DND-41 (cell line): ENCODE measurements around the gene KLF4.

ENCODE experiments used
- ATAC-seq: fragments of 200-7000 bp; cut with Tn5 transposase; 3 replicates; pipeline ENCODE4 v1.9.1; 2021; ENCODE audit warnings: low read depth; ENCODE audit not compliant: insufficient read depth
- DNase-seq: peaks from one replicate; pipeline ENCODE4 v3.0.0-alpha.2; 2020
- H2AFZ ChIP-seq: 2 replicates; pipeline ENCODE4 v1.6.0; 2012; ENCODE audit warnings: low read depth, low read length
- H3K27ac ChIP-seq: 2 replicates; pipeline ENCODE4 v1.5.1; 2012; ENCODE audit warnings: low read length, inconsistent platforms
- H3K27me3 ChIP-seq: fragments of 200-600 bp; sonication (generic); 2 replicates; pipeline ENCODE4 v1.6.0; 2012; ENCODE audit warnings: low read length, mild to moderate bottlenecking, inconsistent platforms; ENCODE audit not compliant: insufficient read depth, poor library complexity
- H3K36me3 ChIP-seq: 2 replicates; pipeline ENCODE4 v1.5.1; 2012; ENCODE audit warnings: low read length, inconsistent platforms; ENCODE audit not compliant: insufficient read depth
- H3K4me1 ChIP-seq: 2 replicates; pipeline ENCODE4 v1.5.1; 2012; ENCODE audit warnings: mild to moderate bottlenecking, low read length; ENCODE audit not compliant: insufficient read depth
- H3K4me2 ChIP-seq: 2 replicates; pipeline ENCODE4 v1.6.0; 2012; ENCODE audit warnings: mild to moderate bottlenecking, moderate library complexity, low read length, inconsistent platforms; ENCODE audit not compliant: insufficient read depth
- H3K4me3 ChIP-seq, 2 experiments: fragments of 200-600 bp in 1 of 2; shearing (Covaris generic) in 1 of 2; 2 replicates each; pipeline ENCODE4 v1.5.1; 2012 to 2016; ENCODE audit warnings: inconsistent platforms in 2 of 2, low read length in 2 of 2, mild to moderate bottlenecking in 2 of 2, low read depth in 1 of 2, moderate library complexity in 1 of 2
- H3K79me2 ChIP-seq: 2 replicates; pipeline ENCODE4 v1.6.0; 2012; ENCODE audit warnings: low read length, inconsistent platforms; ENCODE audit not compliant: insufficient read depth
- H3K9ac ChIP-seq: 2 replicates; pipeline ENCODE4 v1.6.0; 2012; ENCODE audit warnings: low read depth, mild to moderate bottlenecking, inconsistent platforms, low read length, moderate library complexity
- H3K9me3 ChIP-seq: 2 replicates; pipeline ENCODE4 v1.5.1; 2012; ENCODE audit warnings: low read length, moderate library complexity, mild to moderate bottlenecking, inconsistent platforms; ENCODE audit not compliant: insufficient read depth, severe bottlenecking
- H4K20me1 ChIP-seq: 2 replicates; pipeline ENCODE4 v1.6.0; 2012; ENCODE audit warnings: low read length; ENCODE audit not compliant: insufficient read depth
- CTCF ChIP-seq: IDR thresholded peaks from 2 replicates; pipeline ENCODE4 v1.5.1; 2012; ENCODE audit warnings: borderline replicate concordance, low read length, moderate library complexity, mild to moderate bottlenecking; ENCODE audit not compliant: poor library complexity, severe bottlenecking; ENCODE audit errors: extremely low read depth
- EZH2 ChIP-seq: IDR thresholded peaks from 3 replicates; pipeline ENCODE4 v1.6.1; 2012; ENCODE audit warnings: borderline replicate concordance, low read depth, mild to moderate bottlenecking, moderate library complexity, low read length, inconsistent platforms; ENCODE audit not compliant: severe bottlenecking

KLF4 gene

GRCh38 chr9:107435415-107435814 is 54.2 kb downstream of the KLF4 start:
- Histone ChIP-seq H2AFZ (no peak overlapping the region), H3K4me2 (no peak overlapping the region), H3K36me3 (no peaks in the 10 kb centered on the region), H3K79me2 (no peaks in the 10 kb centered on the region), H3K4me3 (no peak overlapping the region), H3K27me3 (no peaks in the 10 kb centered on the region), H3K9me3 (no peaks in the 10 kb centered on the region), H3K4me1 (no peaks in the 10 kb centered on the region), H3K27ac (no peak overlapping the region), H3K9ac (no peak overlapping the region), H4K20me1 (no peaks in the 10 kb centered on the region)
- TF ChIP-seq EZH2 (no peak), CTCF (no peak)
- no peak for DNase-seq
- no peak for ATAC-seq
